OCI-LY1 (cell line): ENCODE measurements around the gene PIGX.

Source experiments
- EZH2 ChIP-seq: fragments of 200-600 bp; sonication (generic), shearing (Covaris generic); IDR thresholded peaks from 2 replicates; pipeline ENCODE4 v1.8.0; 2017; ENCODE audit warnings: borderline replicate concordance, mixed run types, mild to moderate bottlenecking, antibody characterized with exemption, low read length, moderate library complexity, mixed read lengths
- TF ChIP-seq, protein P1 (sequence below): fragments of 200-600 bp; sonication (generic), shearing (Covaris generic); IDR thresholded peaks from 2 replicates; pipeline ENCODE4 v1.5.1; 2017; ENCODE audit warnings: mild to moderate bottlenecking, antibody characterized with exemption, low read length, moderate library complexity, mixed read lengths

DNA sequence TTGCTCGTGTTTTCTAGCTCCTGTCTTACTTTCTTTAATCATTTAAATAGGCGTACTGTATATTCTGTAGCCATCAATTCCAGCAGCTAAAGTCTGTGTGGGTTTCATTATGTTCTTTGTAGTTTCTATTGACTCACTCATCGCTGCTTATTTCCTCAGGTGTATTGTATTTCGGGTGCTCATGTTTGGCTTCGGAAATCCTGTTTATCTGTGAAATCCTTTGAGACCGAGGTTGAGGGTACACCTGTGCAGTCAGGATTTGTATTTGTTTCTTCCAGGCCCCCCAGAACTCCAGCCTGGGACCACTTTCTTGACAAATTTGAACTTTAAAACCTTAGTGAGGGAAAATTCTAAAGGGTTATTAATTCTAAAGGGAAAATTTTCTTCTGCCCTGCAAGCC, 25.5 kb downstream of the PIGX start:
- TF ChIP-seq, protein P1, sequence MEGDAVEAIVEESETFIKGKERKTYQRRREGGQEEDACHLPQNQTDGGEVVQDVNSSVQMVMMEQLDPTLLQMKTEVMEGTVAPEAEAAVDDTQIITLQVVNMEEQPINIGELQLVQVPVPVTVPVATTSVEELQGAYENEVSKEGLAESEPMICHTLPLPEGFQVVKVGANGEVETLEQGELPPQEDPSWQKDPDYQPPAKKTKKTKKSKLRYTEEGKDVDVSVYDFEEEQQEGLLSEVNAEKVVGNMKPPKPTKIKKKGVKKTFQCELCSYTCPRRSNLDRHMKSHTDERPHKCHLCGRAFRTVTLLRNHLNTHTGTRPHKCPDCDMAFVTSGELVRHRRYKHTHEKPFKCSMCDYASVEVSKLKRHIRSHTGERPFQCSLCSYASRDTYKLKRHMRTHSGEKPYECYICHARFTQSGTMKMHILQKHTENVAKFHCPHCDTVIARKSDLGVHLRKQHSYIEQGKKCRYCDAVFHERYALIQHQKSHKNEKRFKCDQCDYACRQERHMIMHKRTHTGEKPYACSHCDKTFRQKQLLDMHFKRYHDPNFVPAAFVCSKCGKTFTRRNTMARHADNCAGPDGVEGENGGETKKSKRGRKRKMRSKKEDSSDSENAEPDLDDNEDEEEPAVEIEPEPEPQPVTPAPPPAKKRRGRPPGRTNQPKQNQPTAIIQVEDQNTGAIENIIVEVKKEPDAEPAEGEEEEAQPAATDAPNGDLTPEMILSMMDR: no peak
- TF ChIP-seq EZH2: no peak
